GM18907 (cell line): ENCODE data around the gene WDR70.
"Not testable (repeated sequence)": the region's sequence is repeated elsewhere in the genome, so short reads cannot be mapped to it uniquely, and the experiment has no call there.

Experiments used
- ATAC-seq: cut with Tn5 transposase; IDR thresholded peaks from one replicate; pipeline ENCODE4 v1.9.1; 2021; ENCODE audit warnings: mild to moderate bottlenecking, moderate library complexity; ENCODE audit not compliant: unreplicated experiment

The WDR70 gene

DNA sequence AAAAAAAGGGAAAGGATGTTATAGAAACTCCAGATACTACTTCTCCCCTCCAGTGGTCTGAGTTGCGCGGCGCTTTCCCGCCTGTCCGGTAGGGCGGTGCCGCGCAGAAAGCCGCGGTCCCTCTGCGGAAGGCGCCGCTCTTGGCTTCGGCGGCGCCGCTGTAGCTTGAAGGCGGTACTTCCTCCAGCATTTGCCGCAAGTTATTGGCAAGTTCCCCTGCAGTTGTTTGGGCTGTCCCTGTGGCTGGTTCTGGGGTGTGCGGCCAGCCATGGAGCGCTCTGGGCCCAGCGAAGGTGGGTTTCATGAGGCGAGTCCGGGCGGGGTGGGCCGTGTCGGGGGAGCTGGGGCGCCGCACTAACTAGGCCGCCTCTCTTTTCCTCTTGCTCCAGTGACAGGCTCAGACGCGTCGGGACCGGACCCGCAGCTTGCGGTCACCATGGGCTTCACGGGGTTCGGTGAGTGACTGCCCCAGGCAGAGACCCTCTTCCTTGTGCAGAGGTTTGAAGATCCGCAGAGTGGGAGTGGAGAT is at the start of gene WDR70:
WDR70 (plus strand) TSS at position 219 of the 529 bp plus-strand sequence; CDS start at position 269, 50 bp downstream.
- ATAC-seq: peak; percentile 98

DNA sequence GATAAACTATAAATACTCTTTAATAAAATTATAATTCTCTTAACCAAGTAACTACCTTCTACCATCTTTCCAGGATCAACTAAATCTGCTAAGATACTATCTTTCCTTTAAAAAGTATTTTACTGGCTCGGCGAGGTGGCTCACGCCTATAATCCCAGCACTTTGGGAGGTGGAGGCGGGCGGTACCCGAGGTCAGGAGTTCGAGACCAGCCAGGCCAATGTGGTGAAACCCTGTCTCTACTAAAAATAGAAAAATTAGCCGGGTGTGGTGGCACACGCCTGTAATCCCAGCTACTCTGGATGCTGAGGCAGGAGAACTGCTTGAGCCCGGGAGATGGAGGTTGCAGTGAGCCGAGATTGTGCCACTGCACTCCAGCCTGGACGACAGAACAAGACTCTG is 44.4 kb upstream of the WDR70 start:
- not testable (repeated sequence) for ATAC-seq

GRCh38 chr5:37342741-37343140 is 36.4 kb upstream of the WDR70 start:
- ATAC-seq: not testable (repeated sequence)

DNA sequence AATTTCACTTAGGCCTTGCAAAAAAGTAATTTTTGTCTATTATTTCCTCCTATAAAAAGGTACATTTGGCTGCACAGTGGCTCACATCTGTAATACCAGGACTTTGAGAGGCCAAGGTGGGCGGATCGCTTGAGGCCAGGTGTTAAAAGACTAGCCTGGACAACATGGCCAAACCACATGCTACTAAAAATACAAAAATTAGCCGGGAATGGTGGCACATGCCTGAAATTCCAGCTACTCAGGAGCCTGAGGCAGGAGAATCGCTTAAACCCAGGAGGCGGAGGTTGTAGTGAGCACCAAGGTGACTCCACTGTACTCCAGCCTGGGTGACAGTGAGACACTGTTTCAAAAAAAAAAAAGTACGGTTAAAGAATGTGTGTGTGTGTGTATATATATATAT is 24.0 kb upstream of the WDR70 start:
- ATAC-seq: no peak

DNA sequence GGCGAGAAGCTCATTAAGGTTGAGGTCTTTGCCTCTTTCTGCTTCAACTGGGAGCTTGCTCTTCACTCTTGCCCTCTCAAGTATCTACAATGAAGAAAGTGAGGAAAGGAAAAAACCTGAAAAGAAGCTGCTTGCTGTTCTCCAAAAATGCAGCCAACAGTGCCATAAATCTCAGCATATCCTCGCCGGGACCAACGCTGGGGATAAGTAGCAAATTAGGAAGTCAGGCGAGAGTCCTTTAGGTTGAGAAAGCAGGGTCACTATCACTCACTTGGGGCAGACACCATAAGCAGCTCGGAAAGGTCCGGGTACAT is 8.6 kb upstream of the WDR70 start:
- ATAC-seq: no peak

DNA sequence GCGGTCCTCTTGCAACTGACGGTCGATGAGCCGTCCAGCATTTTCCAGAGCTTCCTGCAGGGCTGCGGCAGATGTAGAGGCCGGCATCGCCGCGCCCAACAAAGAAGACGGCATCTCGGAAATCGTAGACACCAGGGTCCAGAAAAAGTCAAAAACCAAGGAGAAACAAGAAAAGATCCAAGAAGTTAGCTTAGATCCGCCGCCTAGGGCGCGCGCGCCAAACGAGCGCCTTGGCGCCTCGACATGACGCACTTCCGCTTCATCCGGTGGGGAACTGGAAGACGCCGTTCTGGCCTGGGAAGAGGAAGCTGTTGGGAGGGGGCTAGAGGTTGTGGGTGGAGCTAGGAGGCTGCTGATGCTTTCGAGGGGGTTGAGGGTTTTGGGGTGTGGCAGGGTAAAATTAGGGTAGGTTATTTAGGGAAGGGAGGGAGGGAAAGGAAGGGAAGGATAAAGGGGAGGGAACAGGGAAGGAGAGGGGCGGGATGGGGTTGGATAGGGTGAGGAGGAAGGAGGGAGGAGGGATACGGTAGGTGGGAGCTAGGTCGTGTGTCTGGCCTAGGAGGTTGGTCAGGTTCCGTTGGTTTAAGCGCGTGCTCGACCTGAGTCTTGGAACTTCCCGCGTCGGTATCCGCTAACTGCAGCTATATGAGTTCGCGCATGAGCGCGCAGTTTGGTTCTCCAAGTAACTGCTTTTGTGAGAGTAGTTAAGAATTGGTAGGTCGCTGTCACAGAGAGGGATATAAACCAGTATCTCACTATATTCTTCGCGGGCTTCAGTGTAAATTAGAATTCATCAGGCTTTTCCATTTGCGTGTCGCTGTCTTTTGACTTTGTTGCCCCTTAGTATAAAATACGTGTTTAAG is 8.0 kb upstream of the WDR70 start, which contains the start of gene NUP155:
NUP155 (minus strand) TSS at position 243 of the 863 bp plus-strand sequence; CDS start at position 114, 129 bp downstream.
- ATAC-seq: peak; percentile 92

DNA sequence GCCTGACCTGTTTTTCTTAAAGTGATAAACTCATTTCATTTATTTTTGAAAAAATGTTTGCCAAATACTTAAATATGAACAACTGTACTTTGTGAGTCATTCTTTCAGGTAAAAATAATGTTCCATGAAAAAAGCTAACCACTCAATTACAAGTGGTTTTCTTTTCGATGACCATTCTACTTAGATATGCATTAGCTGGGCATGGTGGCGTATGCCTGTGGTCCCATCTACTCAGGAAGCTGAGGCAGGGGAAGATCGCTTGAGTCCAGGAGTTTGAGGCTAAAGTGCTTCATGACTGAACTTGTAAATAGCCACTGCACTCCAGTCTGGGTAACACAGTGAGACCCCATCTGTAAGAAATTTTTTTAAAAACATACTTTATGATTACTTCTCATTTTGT is 4.0 kb upstream of the WDR70 start:
- no peak for ATAC-seq

GRCh38 chr5:37378066-37378465 is 1.1 kb upstream of the WDR70 start:
- not testable (repeated sequence) for ATAC-seq

DNA sequence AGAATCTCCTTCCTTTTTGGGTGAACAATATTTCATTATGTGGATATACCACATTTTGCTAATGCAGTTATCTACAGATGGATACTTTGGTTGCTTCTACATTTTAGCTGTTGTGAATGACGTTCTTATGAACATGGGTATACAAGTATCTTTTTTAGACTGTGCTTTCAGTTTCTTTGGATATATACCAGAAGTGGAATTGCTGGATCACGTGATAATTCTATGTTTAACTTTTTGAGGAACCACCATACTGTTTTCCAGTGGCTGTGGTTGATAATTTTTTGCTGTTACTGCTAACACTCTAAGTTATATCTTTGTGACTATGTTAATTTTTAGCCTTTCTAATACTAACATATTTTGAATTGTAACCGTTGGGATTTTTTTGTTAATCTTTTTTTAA is 12.5 kb downstream of the WDR70 start:
- no peak for ATAC-seq

DNA sequence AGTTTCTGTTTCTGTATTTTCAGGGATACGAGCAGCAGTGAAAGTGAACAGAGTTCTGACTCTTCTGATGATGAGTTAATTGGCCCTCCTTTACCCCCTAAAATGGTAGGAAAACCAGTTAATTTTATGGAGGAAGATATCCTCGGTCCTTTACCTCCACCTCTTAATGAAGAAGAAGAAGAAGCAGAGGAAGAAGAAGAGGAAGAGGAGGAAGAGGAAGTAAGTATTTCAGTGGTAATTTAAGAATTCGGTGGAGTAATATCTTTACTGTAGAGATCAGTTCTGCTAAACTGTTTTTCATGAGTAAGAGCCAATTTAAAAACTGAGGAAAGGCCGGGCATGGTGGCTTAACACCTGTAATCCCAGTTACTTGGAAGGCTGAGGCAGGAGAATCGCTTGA is 17.2 kb downstream of the WDR70 start:
- ATAC-seq: no peak

- no peak for ATAC-seq
These were observed 21.4 kb downstream of the WDR70 start for GRCh38 chr5:37400501-37400900.

DNA sequence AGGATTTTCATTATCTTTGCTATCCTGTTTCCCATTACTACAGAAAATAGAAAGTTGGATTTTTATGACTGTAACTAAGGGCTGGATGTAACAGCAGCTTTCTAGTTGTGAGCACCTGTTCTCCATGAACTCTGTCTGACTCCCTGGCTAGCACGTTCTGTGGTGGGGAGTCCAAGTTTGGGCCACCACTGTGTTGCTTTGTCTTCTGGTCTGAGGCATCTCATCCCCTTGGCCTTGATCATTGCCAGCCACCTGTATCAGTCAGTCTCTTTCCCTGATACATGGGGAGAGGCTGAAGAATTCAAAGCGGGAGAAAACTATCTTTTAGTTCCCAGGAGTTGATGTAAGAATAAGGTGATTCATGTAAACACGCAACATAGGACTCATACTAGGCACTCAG is 33.4 kb downstream of the WDR70 start:
- no peak for ATAC-seq

GRCh38 chr5:37415456-37415855 is 36.3 kb downstream of the WDR70 start:
- not testable (repeated sequence) for ATAC-seq

DNA sequence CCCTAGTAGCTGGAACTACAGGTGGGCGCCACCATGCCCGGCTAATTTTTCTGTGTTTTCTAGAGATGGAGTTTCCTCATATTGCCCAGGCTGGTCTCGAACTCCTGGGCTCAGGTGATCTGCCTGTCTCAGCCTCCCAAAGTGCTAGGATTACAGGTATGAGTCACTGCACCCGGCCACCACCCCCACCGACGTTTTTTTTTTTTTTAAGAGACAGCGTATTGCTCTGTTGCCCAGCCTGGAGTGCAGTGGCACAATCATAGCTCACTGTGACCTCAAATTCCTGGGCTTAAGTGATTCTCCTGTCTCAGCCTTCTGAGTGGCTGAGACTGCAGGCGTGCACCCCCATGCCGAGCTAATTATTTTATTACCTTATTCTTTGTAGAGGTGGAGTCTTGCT is 38.2 kb downstream of the WDR70 start:
- ATAC-seq: no peak

DNA sequence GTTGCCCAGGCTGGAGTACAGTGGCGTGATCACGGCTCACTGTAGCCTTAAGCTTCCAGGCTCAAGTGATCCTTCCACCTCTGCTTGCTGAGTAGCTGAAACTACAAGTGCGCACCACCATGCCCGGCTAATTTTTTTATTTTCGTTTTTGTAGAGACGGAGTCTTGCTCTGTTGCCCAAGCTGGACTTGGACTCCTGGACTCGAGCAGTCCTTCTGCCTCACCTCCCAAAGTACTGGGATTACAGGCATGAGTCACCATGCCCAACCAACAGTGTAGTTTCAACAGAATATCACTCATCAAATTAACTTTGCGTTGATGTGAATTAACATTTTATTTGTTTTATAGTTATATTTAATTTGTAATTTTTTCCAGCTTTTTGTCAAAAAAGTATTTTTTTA is 45.3 kb downstream of the WDR70 start:
- ATAC-seq: no peak

- no peak for ATAC-seq
These were observed 48.9 kb downstream of the WDR70 start for GRCh38 chr5:37428044-37428443.

GRCh38 chr5:37435261-37435660 is 56.1 kb downstream of the WDR70 start:
- ATAC-seq: no peak

DNA sequence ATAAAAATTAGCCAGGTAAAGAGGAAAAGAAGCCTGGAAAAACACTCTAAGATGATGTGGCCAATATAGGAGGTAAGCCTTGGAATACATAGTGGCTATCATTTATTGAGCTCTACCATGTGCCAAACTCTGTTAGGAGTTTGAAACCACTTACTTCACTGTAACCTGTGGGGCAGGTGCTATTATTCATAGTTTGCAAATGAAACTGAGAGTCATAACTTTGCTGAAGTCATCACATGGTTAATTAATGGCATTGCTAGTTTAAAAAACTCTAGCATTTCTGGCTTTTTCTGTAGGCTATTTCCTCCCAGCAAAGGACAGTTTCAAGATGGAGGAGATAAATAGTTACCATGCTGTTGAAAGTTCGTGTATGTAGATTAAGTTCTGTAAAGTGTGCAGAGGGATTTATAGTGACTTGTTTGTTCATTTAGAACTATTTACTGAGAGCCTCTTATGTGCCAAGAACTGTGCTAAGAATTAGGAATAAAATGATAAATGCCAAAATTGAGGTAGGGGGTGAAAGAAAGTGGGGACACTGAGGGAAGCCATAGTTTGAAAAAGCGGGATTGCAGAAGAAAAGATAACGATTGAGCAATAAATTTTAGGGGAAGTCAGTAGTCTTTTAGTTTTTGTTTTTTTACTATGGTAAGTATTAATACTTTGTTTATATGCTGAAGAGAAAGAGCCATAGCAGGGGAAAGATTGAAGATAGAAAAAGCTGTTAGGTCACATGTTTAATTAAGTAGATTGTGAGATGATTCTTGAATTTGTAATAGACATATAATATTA is 57.2 kb downstream of the WDR70 start:
- peak; percentile 85 for ATAC-seq

DNA sequence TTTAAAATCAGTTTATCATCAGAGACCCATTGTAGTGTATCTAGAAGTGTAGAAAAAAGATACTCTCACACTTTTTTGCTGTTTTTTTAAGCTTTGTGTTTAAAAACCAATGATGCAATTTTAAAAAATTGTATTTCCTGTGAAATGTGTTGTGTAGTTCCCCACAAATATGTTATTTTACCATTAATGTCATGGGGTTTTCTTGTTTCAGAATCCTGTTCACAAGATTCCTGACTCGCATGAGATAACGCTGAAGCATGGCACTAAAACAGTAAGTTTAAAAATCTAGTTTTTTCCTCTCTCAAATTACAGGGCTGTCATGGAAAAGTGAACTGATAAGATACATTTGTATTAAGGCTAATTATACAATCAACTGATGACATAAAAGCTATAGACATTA is 58.6 kb downstream of the WDR70 start:
- no peak for ATAC-seq

DNA sequence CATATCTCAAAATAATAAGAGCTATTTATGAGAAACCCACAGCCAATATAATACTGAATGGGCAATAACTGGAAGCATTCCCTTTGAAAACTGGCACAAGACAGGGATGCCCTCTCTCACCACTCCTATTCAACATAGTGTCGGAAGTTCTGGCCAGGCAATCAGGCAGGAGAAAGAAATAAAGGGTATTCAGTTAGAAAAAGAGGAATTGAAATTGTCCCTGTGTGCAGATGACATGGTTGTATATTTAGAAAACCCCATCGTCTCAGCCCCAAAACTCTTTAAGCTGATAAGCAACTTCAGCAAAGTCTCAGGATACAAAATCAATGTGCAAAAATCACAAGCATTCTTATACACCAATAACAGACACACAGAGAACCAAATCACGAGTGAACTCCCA is 66.7 kb downstream of the WDR70 start:
- ATAC-seq: not testable (repeated sequence)

- ATAC-seq: no peak
These were observed 69.8 kb downstream of the WDR70 start for GRCh38 chr5:37448941-37449340.

GRCh38 chr5:37451991-37452390 is 72.9 kb downstream of the WDR70 start:
- not testable (repeated sequence) for ATAC-seq
